Measurements from ENCODE around the gene ZEB1.

DNA sequence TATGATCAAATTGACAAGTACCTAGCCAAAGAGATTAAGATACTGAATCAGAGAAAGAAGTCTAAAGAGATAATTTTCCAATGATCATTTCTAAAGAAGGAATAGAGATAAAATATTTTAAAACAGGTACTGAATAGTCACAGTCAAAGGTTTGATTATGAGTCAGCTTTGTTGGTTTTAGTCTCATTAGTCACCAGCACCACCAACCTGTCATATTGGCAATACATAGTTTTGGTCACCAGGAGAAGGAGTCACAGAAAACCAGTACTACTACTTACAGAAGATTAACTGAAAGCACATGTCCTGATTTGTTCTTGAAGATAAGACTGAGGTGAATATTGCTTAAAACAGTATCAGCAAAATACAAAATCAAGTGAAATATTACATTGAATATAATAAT lies 34.6 kb downstream of the ZEB1 start:
- TF ChIP-seq, protein P1, sequence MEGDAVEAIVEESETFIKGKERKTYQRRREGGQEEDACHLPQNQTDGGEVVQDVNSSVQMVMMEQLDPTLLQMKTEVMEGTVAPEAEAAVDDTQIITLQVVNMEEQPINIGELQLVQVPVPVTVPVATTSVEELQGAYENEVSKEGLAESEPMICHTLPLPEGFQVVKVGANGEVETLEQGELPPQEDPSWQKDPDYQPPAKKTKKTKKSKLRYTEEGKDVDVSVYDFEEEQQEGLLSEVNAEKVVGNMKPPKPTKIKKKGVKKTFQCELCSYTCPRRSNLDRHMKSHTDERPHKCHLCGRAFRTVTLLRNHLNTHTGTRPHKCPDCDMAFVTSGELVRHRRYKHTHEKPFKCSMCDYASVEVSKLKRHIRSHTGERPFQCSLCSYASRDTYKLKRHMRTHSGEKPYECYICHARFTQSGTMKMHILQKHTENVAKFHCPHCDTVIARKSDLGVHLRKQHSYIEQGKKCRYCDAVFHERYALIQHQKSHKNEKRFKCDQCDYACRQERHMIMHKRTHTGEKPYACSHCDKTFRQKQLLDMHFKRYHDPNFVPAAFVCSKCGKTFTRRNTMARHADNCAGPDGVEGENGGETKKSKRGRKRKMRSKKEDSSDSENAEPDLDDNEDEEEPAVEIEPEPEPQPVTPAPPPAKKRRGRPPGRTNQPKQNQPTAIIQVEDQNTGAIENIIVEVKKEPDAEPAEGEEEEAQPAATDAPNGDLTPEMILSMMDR (IDR thresholded peaks at IDR 0.05) = no peak
- no peak for TF ChIP-seq EZH2 (IDR thresholded peaks at IDR 0.05)

All from neural progenitor cell (in vitro differentiated cells).